ENCODE results near the gene ZNF850.

DNA sequence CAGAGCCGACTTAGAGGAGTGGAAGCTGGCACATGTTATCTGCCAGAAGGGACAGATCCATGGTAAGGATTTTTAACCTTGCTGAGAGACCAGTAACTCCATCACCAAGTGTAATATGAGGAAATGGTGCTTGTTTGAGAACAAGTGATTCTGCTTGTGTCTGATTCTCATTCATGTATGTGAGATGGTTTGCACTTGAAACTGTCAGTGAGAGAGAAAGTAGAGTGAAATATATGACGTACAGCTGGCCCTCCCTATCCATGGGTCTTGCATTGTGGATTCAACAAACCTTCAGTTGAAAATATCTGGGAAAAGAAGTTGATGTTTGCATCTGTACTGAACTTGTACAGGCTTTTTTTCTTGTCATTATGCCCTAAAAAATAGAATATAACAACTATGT is 104.0 kb downstream of the ZNF850 start:
- TF ChIP-seq, protein P1, sequence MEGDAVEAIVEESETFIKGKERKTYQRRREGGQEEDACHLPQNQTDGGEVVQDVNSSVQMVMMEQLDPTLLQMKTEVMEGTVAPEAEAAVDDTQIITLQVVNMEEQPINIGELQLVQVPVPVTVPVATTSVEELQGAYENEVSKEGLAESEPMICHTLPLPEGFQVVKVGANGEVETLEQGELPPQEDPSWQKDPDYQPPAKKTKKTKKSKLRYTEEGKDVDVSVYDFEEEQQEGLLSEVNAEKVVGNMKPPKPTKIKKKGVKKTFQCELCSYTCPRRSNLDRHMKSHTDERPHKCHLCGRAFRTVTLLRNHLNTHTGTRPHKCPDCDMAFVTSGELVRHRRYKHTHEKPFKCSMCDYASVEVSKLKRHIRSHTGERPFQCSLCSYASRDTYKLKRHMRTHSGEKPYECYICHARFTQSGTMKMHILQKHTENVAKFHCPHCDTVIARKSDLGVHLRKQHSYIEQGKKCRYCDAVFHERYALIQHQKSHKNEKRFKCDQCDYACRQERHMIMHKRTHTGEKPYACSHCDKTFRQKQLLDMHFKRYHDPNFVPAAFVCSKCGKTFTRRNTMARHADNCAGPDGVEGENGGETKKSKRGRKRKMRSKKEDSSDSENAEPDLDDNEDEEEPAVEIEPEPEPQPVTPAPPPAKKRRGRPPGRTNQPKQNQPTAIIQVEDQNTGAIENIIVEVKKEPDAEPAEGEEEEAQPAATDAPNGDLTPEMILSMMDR (IDR thresholded peaks at IDR 0.05; ENCODE audit: low read depth, low read length, poor library complexity, severe bottlenecking), result no peak
- TF ChIP-seq EZH2phosphoT487 (IDR thresholded peaks at IDR 0.05; ENCODE audit: borderline replicate concordance, low read length), result no peak
